Mucosa of gallbladder (tissue), 1 donor: Measurements from ENCODE around the gene BCL2L12. TPM values are rescaled to one million over a fixed set of nuclear protein-coding genes. Genes with fewer than 3 reads are reported as not detected.
A peak's percentile ranks its signal among the peaks of the same experiment; 100 is the strongest.

Experiments used
- DNase-seq: peaks from one replicate; pipeline ENCODE4 v3.0.0-alpha.2; 2020; ENCODE audit warnings: low spot score
- total RNA-seq: library from RNA; stranded (reverse); gene quantifications from one replicate; pipeline ENCODE4 v1.2.1, GENCODE V29; 2021
- donor health status: DM: no; HTN: no; CAD: no.

The BCL2L12 gene
- total RNA-seq, 1 donor from 2014 or later = 18.9 TPM

DNA sequence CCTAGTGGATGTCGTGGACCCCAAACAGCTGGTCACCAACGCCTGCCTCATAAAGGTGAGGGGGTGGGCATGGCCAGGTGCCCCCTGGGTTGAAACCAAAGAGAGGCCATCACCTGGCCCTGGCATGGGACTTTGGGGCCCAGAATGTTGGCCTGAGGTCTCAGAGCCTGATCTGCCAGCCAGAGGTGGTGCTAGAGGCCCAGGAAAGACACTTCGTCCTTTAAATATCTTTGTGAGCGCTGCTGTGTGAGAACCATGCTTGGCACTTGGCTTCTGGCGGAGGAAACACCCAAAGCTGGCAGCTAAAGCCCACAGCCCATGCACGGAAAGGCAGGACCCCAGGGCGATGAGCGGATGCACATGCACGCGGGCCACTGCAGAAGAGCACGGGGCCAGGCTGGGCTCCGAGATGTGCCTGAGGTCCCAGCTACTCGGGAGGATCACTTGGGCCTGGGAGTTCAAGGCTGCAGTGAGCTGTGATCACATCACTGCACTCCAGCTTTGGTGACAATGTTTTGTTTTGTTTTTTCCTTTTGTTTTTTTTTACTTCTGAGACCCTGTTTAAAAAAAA lies 19.3 kb downstream of the BCL2L12 start:
- no peak for DNase-seq

DNA sequence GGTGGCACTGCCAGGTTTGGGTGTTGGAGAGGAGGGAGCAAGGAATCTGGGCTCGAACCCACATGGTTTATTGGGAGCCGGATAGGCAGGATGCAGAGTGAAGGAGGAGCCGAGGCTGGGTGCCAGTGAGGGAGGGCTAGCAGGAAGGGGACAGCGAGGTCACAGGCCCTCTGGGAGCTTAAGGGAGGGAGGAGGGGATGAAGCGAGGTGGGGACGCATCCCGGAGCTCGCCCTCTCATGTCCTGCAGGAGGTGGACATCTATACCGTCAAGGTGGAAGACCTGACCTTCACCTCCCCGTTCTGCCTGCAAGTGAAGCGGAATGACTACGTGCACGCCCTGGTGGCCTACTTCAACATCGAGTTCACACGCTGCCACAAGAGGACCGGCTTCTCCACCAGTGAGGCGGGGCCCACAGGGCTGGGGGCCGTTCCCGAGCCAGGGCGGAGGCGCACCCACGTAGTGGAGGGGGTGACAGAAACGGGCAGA lies 20.2 kb downstream of the BCL2L12 start:
- DNase-seq = no peak

DNA sequence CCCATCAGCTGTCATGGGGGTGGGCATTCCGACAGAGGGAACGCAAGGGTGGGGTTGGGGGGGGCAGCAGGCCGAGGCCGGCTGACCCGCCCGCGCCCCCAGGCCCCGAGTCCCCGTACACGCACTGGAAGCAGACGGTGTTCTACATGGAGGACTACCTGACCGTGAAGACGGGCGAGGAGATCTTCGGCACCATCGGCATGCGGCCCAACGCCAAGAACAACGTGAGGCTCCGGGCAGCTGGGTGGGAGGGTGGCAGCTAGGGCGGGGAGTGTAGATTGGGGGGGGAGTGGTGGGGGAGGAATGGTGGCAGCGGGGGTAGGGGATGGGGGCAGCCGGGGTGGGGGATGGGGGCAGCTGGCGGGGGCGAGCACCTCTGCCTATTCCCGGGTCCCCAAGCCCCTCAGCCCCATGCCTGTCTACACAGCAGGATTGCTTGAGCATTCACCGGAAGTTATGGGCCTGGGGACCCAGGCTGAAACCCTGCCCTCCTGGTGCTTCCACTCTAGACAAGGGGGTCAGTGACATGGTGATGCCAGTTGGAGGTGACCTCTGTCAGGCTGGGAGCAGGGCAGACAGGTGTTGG lies 20.9 kb downstream of the BCL2L12 start:
- DNase-seq = no peak

DNA sequence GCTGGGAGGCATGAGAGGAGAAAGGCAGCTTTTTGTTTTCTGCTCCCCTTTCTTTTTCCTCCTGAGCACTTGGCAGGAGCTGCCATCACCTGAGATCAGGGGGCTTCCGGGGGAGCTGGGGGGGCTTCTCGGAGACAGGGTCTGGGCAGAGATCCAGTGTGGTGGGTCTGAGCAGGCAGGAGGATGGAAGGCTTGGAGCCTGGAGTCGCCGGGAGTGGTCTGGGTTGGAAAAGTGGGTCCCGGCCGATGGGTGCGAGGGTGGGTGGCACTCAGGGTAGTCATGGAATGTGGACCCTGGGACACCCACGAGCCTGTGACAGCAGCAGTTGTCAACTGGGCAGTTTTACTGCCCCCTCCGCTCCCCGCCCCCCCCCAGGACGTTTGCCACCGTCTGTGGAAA lies 21.4 kb downstream of the BCL2L12 start:
- no peak for DNase-seq

DNA sequence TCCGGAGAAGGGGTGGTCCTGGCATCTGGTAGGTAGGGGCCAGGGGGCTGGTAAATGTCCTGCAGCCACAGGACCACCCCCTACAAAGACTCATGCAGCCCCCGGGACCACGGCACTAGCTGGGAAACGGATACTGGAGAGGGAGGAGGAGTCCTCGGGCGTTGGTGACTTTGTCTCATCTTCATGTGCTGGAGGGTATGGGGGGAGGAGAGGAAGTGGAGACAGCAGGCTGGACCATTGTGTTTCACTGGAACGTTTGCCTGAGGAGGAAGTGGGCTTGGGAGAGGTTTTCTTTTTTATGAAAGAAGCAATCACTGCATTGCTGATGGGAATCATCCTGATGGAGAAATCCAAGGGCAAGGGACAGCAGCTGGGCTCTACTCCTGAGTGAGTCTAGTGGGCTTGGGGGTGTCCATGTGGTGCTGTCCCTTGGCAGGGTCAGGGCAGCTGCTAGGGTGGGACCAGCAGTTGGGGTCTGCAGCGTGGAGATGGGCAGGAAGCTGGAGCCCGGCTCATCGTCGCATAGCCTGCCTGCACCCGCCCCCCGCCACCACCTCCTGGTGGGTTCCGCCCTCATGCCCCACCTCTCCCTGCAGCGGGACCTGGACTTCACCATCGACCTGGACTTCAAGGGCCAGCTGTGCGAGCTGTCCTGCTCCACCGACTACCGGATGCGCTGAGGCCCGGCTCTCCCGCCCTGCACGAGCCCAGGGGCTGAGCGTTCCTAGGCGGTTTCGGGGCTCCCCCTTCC lies 22.0 kb downstream of the BCL2L12 start:
- DNase-seq = no peak

DNA sequence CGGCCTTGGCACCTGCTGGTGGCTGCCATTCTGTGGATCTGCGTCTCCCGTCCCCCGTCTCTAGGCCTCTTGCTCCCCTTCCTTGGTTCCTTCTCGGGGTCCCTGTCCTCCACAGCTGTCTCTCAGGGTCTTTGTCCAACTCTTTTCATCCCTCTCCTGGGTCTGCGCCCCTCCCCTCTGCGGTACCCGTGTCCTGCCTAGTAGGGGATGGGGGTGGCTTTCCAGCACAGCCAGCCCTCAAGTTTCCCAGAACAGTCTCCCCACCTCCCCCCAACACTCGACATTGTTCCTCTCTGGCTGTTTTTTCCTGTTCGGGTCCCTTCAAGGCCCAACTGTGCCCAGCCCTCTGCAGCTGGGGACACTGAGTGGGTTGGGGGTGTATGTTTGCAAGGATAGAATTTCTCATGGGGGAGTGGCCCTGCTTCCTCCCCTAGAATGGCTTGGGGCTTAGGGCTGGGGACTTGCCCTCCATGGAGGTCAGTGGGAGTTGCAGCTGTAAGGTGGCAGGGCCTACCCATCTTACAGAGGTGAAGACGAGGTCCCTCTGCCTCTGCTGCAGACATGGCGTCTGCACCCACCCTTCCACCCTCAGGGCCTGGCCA lies 22.9 kb downstream of the BCL2L12 start:
- no peak for DNase-seq

DNA sequence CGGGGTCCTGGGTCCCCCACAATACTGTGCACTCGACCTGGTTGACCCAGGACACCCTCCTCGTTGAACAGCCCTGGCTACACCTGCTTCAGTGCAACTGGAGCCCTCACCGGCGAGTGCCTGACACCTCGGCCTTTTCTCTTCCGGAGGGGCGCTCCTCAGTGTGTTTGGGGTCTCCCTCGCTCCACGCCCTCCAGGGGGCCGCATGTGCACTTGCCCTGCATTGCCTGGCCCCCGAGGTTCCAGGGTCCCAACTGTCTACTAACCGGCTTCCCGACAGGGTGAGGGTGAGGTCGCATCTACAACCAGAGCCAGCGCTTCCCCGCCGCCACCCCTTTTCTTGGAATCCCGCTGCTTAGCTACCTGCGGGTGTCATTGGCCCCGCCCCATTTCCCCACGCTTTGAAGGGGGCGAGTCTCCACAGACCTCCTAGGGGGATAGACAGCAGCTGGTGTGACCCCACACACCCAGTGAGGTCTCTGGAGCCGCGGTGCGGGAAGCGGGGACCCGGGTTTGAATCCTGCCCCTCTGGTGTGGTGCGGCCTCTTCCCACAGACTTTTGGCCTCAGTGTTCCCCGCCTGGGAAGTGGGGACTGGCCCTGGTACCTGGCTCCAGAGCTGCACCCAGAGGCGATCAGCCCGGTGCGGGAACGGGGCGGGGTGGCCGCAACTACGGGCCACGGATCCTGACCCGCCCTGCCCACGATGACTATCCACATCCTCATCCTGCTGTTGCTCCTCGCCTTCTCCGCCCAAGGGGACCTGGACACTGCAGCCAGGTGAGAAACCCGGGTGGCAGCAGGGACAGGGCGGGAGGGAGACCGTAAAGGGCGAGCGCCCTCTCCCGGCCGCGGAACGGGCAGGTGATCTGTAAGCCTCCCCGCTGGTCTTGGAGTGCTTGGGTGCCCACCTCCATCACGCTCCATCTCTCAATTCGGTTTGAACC lies 23.7 kb downstream of the BCL2L12 start, which contains the start of gene ADM5:
Gene ADM5, plus strand, starts transcription at position 462 of the 946 bp plus-strand sequence. Its CDS starts 244 bp downstream, at position 706.
- no peak for DNase-seq

DNA sequence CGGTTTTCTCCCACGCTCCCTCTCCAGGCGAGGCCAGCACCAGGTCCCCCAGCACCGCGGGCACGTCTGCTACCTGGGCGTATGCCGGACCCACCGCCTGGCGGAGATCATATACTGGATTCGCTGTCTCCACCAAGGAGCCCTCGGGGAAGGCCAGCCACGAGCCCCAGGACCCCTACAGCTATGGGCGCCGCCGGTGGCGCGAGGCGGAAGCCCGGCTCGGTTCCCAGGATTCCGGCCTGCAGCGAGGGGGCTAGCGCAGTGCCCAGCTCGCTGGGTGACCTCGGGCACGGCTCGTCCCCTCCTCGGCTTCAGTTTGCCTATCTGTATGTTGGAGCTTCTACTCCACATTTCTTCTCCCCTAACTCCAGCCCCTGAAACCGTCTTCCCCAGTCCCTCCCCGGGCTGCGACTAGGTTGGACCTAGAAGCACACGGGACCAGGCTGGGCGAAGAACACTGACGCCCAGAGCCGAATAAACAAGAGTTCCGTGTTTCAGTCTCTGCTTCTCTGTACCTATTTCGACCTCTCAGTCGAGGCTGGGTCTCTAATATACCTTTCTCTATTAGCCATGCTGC lies 24.4 kb downstream of the BCL2L12 start:
- no peak for DNase-seq

DNA sequence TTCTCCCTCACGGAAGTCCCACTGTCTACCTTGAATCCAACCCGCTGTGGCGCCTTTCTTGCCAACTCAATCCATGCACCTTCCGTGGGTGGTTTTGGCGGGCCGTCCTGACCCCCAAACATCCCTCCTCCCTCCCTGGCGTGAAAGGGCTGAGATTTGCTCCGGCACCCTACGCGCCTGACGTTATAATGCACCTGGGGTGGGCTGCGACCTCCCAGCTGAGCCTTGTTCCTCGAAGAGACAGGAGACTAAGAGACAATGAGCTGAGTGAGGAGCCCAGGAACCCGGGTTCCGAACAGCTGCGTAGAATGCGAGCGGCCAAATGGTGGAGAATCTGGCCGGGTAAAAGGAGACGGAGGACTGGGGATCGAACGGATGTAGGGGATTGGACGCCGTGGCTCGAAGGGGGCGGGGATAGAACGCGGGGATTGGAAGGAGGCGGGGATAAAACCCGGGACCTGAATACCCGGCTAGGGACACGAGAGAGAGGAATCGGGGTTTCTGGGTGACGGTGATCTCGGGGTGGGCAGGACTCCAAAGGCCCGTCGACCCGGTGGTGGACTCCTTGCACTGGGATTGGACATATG lies 25.0 kb downstream of the BCL2L12 start, which contains the start of gene CPT1C:
Gene CPT1C, plus strand, starts transcription at position 461 of the 587 bp plus-strand sequence. CDS start 1,137 bp downstream, outside the sequence.
- peak; percentile 75 for DNase-seq

DNA sequence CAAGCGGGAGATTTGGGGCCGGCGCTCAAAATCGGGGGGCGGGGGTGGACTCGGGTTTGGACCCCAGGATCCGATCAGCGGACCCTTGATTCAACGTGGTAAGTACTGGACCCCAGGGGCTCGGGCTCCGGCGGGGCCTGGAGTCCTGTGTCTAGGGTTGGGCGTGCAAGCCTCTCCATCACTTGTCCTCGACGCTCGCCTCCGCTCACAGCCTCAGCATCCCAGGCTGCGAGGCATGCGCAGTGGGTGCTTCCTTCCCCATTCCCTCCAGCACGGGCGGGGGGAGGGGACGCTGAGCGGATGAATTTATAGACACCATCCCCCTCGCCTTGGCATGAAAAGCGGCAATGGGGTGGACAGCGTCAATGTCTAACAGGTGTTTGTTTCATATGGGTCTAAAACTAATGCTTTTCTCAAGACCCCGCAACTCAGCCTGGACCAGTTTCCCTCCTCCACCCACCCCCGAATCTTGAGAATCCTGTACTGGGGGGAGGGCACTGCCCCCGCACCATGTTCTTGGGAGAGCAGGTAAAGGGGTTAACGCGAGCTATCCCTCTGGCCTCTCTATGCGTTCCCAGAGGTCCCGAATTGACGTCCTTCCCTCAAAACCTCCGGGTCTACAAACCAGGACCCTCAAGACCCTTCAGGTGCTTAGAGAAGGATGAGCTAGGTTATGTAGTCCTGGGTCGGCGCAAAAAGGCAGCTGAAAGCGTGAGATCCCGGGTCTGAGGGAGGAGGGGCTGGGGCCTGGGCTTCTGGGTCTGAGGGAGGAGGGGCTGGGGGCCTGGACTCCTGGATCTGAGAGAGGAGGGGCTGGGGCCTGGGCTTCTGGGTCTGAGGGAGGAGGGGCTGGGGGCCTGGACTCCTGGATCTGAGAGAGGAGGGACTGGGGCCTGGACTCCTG lies 25.8 kb downstream of the BCL2L12 start:
- no peak for DNase-seq

DNA sequence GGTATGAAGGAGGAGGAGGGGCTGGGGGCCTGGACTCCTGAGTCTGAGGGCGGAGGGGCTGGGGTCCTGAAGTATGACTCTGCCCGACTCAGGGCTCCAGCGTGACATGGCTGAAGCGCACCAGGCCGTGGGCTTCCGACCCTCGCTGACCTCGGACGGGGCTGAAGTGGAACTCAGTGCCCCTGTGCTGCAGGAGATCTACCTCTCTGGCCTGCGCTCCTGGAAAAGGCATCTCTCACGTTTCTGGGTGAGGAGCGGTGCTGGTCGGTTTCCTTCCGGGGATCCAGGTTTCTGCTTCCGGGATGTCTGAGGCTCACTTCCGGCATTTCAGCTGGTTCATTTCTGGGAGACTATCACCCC lies 26.4 kb downstream of the BCL2L12 start:
- no peak for DNase-seq

DNA sequence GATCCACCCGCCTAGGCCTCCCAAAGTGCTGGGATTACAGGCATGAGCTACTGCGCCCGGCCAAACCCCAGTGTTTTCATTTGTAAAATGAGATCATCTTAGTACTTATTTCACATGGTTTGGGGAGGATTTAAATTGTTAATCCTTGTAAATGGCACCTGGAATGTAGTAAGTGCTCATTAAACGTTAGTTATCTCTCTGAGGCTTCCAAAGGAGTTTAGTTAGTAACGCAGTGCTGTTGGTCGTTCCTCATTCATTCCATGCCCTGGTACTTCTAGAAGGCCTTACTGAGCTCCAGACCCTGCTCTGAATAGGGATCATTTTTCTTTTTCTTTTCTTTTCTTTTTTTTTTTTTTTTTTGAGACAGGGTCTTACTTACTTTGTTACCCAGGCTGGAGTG lies 30.4 kb downstream of the BCL2L12 start:
- DNase-seq = no peak

DNA sequence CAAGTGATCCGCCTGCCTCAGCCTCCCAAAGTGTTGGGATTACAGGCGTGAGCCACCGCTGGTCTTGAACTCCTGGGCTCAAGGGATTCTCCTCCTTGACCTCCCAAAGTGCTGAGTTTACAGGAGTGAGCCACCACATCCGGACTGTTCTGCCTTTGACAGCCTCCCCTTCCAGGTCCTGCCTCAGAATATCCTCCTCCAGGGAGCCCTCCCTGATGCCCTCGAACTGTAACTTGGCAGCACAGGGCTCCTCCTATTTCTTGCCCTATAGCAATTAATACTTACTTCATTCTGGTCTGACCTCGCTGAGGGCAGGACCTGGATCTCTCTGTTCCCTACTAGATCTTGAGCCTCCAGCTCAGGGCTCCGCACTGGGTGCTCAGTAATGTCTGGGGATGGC lies 31.1 kb downstream of the BCL2L12 start:
- DNase-seq = no peak

DNA sequence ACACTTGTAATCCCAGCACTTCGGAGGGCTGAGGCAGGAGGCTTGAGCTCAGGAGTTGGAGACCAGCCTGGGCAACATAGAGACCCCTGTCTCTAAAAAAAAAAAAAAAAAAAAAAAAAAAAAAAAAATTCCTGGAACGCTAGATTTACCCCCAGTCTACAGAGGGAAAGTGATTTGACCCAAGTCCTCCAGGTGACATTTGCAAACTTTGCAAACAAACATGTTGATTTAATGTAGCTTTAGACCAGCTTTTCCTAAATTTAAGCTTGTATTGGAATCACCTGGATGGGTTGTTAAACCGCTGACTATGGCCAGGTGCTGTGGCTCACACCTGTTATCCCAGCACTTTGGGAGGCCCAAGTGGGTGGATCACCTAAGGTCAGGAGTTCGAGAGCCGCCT lies 33.6 kb downstream of the BCL2L12 start:
- DNase-seq = no peak

DNA sequence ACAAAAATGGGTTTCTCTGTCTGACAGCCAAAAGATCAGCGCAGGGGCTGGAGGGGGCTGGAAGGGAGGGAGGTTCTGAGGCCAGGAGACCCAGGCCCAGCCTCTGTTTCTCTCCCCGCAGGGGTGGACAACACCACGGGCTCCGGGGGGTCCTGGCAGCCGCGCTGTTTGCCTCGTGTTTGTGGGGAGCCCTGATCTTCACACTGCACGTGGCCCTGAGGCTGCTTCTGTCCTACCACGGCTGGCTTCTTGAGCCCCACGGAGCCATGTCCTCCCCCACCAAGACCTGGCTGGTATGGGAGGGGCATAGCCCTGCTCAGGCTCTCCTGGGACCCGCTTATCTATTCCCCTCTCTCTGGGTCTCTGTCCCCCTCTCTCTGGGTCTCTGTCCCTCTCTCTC lies 34.8 kb downstream of the BCL2L12 start:
- DNase-seq = no peak

DNA sequence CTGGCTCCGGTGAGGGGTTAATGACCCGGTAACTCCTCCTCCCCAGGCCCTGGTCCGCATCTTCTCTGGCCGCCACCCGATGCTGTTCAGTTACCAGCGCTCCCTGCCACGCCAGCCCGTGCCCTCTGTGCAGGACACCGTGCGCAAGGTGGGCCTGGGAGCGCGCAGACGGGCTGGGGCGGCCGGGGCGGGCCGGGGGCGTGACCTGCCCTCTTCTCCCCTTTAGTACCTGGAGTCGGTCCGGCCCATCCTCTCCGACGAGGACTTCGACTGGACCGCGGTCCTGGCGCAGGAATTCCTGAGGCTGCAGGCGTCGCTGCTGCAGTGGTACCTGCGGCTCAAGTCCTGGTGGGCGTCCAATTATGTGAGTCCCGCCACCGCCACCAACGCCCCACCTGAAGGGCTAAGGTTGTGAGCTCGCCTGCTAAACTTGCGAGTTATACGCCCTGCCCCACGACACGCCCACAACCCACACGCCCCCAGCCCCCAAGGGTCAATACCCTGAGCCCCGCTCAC lies 35.6 kb downstream of the BCL2L12 start:
- DNase-seq = no peak

DNA sequence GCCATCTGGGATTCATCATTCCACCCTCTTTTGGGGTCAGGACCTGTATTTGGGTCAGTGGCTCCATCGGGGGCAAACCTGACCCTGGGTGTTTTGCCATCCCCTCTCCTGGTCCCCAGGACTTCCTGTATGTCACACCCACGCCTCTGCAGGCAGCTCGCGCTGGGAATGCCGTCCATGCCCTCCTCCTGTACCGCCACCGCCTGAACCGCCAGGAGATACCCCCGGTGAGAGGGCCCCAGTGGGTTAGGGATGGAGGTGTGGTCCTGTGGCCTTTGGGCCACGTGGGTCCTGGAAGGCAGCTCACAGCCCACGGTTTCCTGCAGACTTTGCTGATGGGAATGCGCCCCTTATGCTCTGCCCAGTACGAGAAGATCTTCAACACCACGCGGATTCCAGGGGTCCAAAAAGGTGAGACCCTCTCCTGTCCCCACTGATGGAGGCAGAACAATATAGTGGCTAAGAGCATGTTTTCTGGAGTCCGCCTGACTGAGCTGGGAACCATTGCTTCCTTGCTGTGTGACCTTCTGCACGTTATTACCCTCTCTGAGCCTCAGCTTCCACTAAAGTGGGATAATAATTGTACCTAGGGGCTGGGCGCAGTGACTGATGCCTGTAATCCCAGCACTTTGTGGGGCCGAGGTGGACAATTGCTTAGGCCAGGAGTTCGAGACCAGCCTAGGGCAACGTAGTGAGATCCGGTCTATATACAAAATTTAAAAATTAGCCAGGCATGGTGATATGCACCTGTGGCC lies 39.3 kb downstream of the BCL2L12 start:
- no peak for DNase-seq

DNA sequence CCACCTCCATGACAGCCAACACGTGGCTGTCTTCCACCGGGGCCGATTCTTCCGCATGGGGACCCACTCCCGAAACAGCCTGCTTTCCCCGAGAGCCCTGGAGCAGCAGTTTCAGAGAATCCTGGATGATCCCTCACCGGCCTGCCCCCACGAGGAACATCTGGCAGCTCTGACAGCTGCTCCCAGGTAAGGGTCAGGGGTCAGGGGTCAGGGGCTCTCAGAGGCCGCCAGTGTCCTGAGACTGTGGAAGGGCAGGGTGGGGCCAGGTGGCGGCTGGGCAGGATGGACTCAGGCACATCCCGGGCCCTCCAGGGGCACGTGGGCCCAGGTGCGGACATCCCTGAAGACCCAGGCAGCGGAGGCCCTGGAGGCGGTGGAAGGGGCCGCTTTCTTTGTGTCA lies 40.2 kb downstream of the BCL2L12 start:
- DNase-seq = no peak
